ENCODE measurements around the gene RPS6KB2. TPM values are rescaled to one million over a fixed set of nuclear protein-coding genes. Genes with fewer than 3 reads are reported as not detected.
A peak's percentile ranks its signal among the peaks of the same experiment; 100 is the strongest.

The RPS6KB2 gene
- total and polyA plus RNA-seq, 12 donors, result 36.6 to 111 (median 50.0) TPM

GRCh38 chr11:67433536-67434394 lies 5.5 kb downstream of the RPS6KB2 start:
- intact Hi-C loops (cut with DNase I), result no loop called here
- TF ChIP-seq POLR2A (IDR thresholded peaks at IDR 0.05) (no peak), CTCF (IDR thresholded peaks at IDR 0.05) (no peak)
- no peaks in the 10 kb centered on the region for H3K27me3 ChIP-seq
- no peak overlapping the region for H3K27ac ChIP-seq
- H3K36me3 ChIP-seq (replicated peaks in 1 of 2), result peaks cover 0 to 55% of the 10 kb centered on the region in 2 donors
- WGBS, 4 donors, result 86 to 90% (median 88%) methylated on average over 6 to 22 of the region's 22 CpGs
- no peak overlapping the region for H3K4me3 ChIP-seq
- no peaks in the 10 kb centered on the region for H3K9me3 ChIP-seq (replicated peaks in 1 of 3)
- no peak for DNase-seq
- H3K4me1 ChIP-seq (replicated peaks in 1 of 2), result peaks cover 9 to 17% of the 10 kb centered on the region in 2 donors

- 65 to 85% (median 81%) methylated on average over 4 to 23 of the region's 23 CpGs; no CpG with 5 or more reads in 1 of the 4 donors for WGBS, 4 donors
These were observed 6.1 kb downstream of the RPS6KB2 start for GRCh38 chr11:67434395-67434881.

GRCh38 chr11:67435031-67435726 lies 6.9 kb downstream of the RPS6KB2 start:
- WGBS, 4 donors, result 83 to 88% (median 85%) methylated on average over 9 to 26 of the region's 26 CpGs
- Histone ChIP-seq H3K27ac (peak overlapping the region in 2 of 5 donors; percentile 71 to 76), H3K27me3 (no peaks in the 10 kb centered on the region), H3K36me3 (replicated peaks in 1 of 2) (peaks cover 0 to 63% of the 10 kb centered on the region in 2 donors), H3K4me3 (no peak overlapping the region), H3K4me1 (replicated peaks in 1 of 2) (peaks cover 0 to 13% of the 10 kb centered on the region in 2 donors), H3K9me3 (replicated peaks in 1 of 3) (no peaks in the 10 kb centered on the region)
- intact Hi-C loops (cut with DNase I), result no loop called here
- no peak for DNase-seq
- TF ChIP-seq CTCF (IDR thresholded peaks at IDR 0.05) (no peak), POLR2A (IDR thresholded peaks at IDR 0.05) (no peak)

More at GRCh38 chr11:67434395-67434881, 6.1 kb downstream of the RPS6KB2 start:
- Histone ChIP-seq H3K9me3 (replicated peaks in 1 of 3) (no peaks in the 10 kb centered on the region), H3K27ac (no peak overlapping the region), H3K27me3 (no peaks in the 10 kb centered on the region), H3K36me3 (replicated peaks in 1 of 2) (peaks cover 0 to 56% of the 10 kb centered on the region in 2 donors), H3K4me1 (replicated peaks in 1 of 2) (peaks cover 3 to 12% of the 10 kb centered on the region in 2 donors), H3K4me3 (no peak overlapping the region)
- TF ChIP-seq POLR2A (IDR thresholded peaks at IDR 0.05), result no peak
- no peak for TF ChIP-seq CTCF (IDR thresholded peaks at IDR 0.05)
- DNase-seq, result no peak
- intact Hi-C loops (cut with DNase I), result no loop called here
